ENCODE measurements around the gene HS6ST3.

DNA sequence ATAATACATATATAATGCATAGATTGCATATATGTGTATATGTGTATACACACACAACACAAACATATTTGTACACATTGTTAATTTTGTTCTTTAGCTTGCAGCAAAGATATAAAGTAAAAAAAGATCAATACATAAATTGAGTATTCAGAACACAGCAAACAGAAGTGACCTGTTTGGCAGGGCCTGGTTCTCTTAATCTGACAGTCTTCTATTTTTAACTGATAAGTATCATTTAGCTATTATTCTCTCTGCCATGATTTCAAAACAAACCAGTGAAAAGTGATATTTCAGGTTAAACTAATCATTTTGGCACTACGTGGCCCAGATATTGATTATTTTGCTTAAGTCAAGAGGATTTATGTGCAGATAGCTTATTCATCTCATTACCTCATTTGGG lies 595.0 kb downstream of the HS6ST3 start:
- no peak for TF ChIP-seq CTCF (IDR thresholded peaks at IDR 0.05)
- TF ChIP-seq, protein P1, sequence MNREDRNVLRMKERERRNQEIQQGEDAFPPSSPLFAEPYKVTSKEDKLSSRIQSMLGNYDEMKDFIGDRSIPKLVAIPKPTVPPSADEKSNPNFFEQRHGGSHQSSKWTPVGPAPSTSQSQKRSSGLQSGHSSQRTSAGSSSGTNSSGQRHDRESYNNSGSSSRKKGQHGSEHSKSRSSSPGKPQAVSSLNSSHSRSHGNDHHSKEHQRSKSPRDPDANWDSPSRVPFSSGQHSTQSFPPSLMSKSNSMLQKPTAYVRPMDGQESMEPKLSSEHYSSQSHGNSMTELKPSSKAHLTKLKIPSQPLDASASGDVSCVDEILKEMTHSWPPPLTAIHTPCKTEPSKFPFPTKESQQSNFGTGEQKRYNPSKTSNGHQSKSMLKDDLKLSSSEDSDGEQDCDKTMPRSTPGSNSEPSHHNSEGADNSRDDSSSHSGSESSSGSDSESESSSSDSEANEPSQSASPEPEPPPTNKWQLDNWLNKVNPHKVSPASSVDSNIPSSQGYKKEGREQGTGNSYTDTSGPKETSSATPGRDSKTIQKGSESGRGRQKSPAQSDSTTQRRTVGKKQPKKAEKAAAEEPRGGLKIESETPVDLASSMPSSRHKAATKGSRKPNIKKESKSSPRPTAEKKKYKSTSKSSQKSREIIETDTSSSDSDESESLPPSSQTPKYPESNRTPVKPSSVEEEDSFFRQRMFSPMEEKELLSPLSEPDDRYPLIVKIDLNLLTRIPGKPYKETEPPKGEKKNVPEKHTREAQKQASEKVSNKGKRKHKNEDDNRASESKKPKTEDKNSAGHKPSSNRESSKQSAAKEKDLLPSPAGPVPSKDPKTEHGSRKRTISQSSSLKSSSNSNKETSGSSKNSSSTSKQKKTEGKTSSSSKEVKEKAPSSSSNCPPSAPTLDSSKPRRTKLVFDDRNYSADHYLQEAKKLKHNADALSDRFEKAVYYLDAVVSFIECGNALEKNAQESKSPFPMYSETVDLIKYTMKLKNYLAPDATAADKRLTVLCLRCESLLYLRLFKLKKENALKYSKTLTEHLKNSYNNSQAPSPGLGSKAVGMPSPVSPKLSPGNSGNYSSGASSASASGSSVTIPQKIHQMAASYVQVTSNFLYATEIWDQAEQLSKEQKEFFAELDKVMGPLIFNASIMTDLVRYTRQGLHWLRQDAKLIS (CRISPR knock-in tag; IDR thresholded peaks at IDR 0.05; ENCODE audit: borderline replicate concordance), result no peak
- TF ChIP-seq MXD4 (CRISPR knock-in tag; IDR thresholded peaks at IDR 0.05; ENCODE audit: borderline replicate concordance), result no peak
- no peak for TF ChIP-seq RELA (CRISPR knock-in tag; IDR thresholded peaks at IDR 0.05; ENCODE audit: borderline replicate concordance)
- no peak for TF ChIP-seq ZNF138 (CRISPR knock-in tag; conservative IDR thresholded peaks at IDR 0.05)
- no peak for TF ChIP-seq NFE2L1 (CRISPR knock-in tag; IDR thresholded peaks at IDR 0.05)
- no peak for TF ChIP-seq CBFB (CRISPR knock-in tag; IDR thresholded peaks at IDR 0.05; ENCODE audit: low read depth)
- no peak for TF ChIP-seq SOX15 (CRISPR knock-in tag; IDR thresholded peaks at IDR 0.05)
- TF ChIP-seq FOXJ3 (CRISPR knock-in tag; IDR thresholded peaks at IDR 0.05; ENCODE audit: borderline replicate concordance), result no peak
- no peak for TF ChIP-seq E2F5 (CRISPR knock-in tag; IDR thresholded peaks at IDR 0.05)

Measured in WTC11 (cell line).